OCI-LY3 (cell line): ENCODE results near the gene CENPU.

Experiments used
- H2AFZ ChIP-seq: fragments of 200-600, 300-600 bp; shearing (Covaris generic); 2 replicates; pipeline ENCODE4 v1.6.0; 2014; ENCODE audit warnings: antibody characterized with exemption, low read depth, low read length
- H3K27ac ChIP-seq: fragments of 200-600, 300-600 bp; sonication (generic); 2 replicates; pipeline ENCODE4 v1.5.1; 2014; ENCODE audit warnings: mild to moderate bottlenecking, low read length, moderate library complexity, mixed read lengths
- H3K27me3 ChIP-seq: fragments of 200-600, 300-600 bp; sonication (generic); 2 replicates; pipeline ENCODE4 v1.6.1; 2014; ENCODE audit warnings: low read depth, low read length, mixed read lengths
- H3K36me3 ChIP-seq: fragments of 200-600, 300-600 bp; sonication (generic); replicated peaks from 2 replicates; pipeline ENCODE3; 2014; ENCODE audit warnings: low read depth, low read length, mixed read lengths
- H3K4me1 ChIP-seq: fragments of 300-600, 200-600 bp; sonication (generic); 2 replicates; pipeline ENCODE4 v1.6.1; 2014; ENCODE audit warnings: low read length, mixed read lengths
- H3K4me2 ChIP-seq: fragments of 200-600, 300-600 bp; sonication (generic); 2 replicates; pipeline ENCODE4 v1.6.1; 2014; ENCODE audit warnings: low read length, mixed read lengths
- H3K4me3 ChIP-seq: fragments of 300-600, 200-600 bp; sonication (generic); 2 replicates; pipeline ENCODE4 v1.5.1; 2014; ENCODE audit warnings: antibody characterized with exemption, mild to moderate bottlenecking, low read length, moderate library complexity
- H3K79me2 ChIP-seq: fragments of 300-600, 200-600 bp; shearing (Covaris generic); 2 replicates; pipeline ENCODE4 v1.6.1; 2014; ENCODE audit warnings: mild to moderate bottlenecking, low read length, mixed read lengths
- H3K9ac ChIP-seq: fragments of 300-600, 200-600 bp; shearing (Covaris generic); 2 replicates; pipeline ENCODE4 v1.6.0; 2014; ENCODE audit warnings: mild to moderate bottlenecking, low read length, moderate library complexity
- H3K9me3 ChIP-seq: fragments of 200-600, 300-600 bp; shearing (Covaris generic); 2 replicates; pipeline ENCODE4 v1.6.1; 2014; ENCODE audit warnings: low read length, mixed read lengths; ENCODE audit not compliant: insufficient read depth
- H4K20me1 ChIP-seq: fragments of 200-600, 300-600 bp; sonication (generic); 2 replicates; pipeline ENCODE4 v1.6.1; 2016; ENCODE audit warnings: low read length, mixed read lengths; ENCODE audit not compliant: insufficient read depth
- CTCF ChIP-seq: fragments of 200-600, 300-600 bp; sonication (generic); IDR thresholded peaks from 2 replicates; pipeline ENCODE4 v1.5.1; 2014; ENCODE audit warnings: antibody characterized with exemption, low read length, low read depth
- EZH2phosphoT487 ChIP-seq: fragments of 200-600 bp; shearing (Covaris generic); IDR thresholded peaks from 2 replicates; pipeline ENCODE4 v1.6.1; 2018; ENCODE audit warnings: antibody characterized with exemption, mixed run types, low read depth

CENPU gene

GRCh38 chr4:184694412-184694956, 39.4 kb downstream of the CENPU start:
- no peaks in the 10 kb centered on the region for H3K27me3 ChIP-seq

GRCh38 chr4:184693056-184693455, 40.8 kb downstream of the CENPU start:
- no peaks in the 10 kb centered on the region for H3K4me1 ChIP-seq
- TF ChIP-seq CTCF (no peak), EZH2phosphoT487 (no peak)
- no peak overlapping the region for H3K9ac ChIP-seq
- H4K20me1 ChIP-seq, result no peaks in the 10 kb centered on the region
- H3K36me3 ChIP-seq, result no peaks in the 10 kb centered on the region
- H2AFZ ChIP-seq, result no peak overlapping the region
- no peak overlapping the region for H3K4me3 ChIP-seq
- no peak overlapping the region for H3K27ac ChIP-seq
- H3K27me3 ChIP-seq, result no peaks in the 10 kb centered on the region
- no peaks in the 10 kb centered on the region for H3K79me2 ChIP-seq
- H3K4me2 ChIP-seq, result no peak overlapping the region
- H3K9me3 ChIP-seq, result no peaks in the 10 kb centered on the region

More at GRCh38 chr4:184694412-184694956, 39.4 kb downstream of the CENPU start:
- no peak overlapping the region for H2AFZ ChIP-seq
- H3K27ac ChIP-seq, result no peak overlapping the region
- H3K4me3 ChIP-seq, result no peak overlapping the region
- no peaks in the 10 kb centered on the region for H3K36me3 ChIP-seq
- no peaks in the 10 kb centered on the region for H4K20me1 ChIP-seq
- no peaks in the 10 kb centered on the region for H3K4me1 ChIP-seq
- TF ChIP-seq CTCF (no peak), EZH2phosphoT487 (no peak)
- no peak overlapping the region for H3K9ac ChIP-seq
- no peak overlapping the region for H3K4me2 ChIP-seq
- H3K9me3 ChIP-seq, result no peaks in the 10 kb centered on the region
- no peaks in the 10 kb centered on the region for H3K79me2 ChIP-seq

- Histone ChIP-seq H3K79me2 (no peaks in the 10 kb centered on the region), H2AFZ (no peak overlapping the region), H3K9ac (no peak overlapping the region), H3K4me3 (no peak overlapping the region), H3K36me3 (no peaks in the 10 kb centered on the region), H3K27ac (no peak overlapping the region), H3K4me2 (no peak overlapping the region), H3K27me3 (no peaks in the 10 kb centered on the region), H3K9me3 (no peaks in the 10 kb centered on the region), H3K4me1 (no peaks in the 10 kb centered on the region), H4K20me1 (no peaks in the 10 kb centered on the region)
- TF ChIP-seq CTCF, result no peak
- TF ChIP-seq EZH2phosphoT487, result no peak
Measured at GRCh38 chr4:184689681-184690080, 44.2 kb downstream of the CENPU start.

GRCh38 chr4:184688447-184688846, 45.4 kb downstream of the CENPU start:
- Histone ChIP-seq H3K9ac (no peak overlapping the region), H3K4me1 (no peaks in the 10 kb centered on the region), H4K20me1 (no peaks in the 10 kb centered on the region), H3K4me2 (no peak overlapping the region), H3K79me2 (no peaks in the 10 kb centered on the region), H3K27me3 (no peaks in the 10 kb centered on the region), H3K36me3 (no peaks in the 10 kb centered on the region), H3K27ac (no peak overlapping the region), H3K9me3 (no peaks in the 10 kb centered on the region), H3K4me3 (no peak overlapping the region), H2AFZ (no peak overlapping the region)
- no peak for TF ChIP-seq EZH2phosphoT487
- no peak for TF ChIP-seq CTCF
